Panc1 (cell line): ENCODE measurements around the gene TESK2. TPM values are rescaled to one million over a fixed set of nuclear protein-coding genes. Genes with fewer than 3 reads are reported as not detected.

Source experiments
- ATAC-seq: fragments of 200-7000 bp; cut with Tn5 transposase; 2 replicates; pipeline ENCODE4 v1.9.1; 2020; ENCODE audit warnings: mild to moderate bottlenecking, moderate library complexity
- BruUV-seq: library from RNA; stranded (reverse); fragments of 400-500 nt; replicated peaks from 2 replicates; lab custom pipeline; 2021; lab: Mats Ljungman, UMichigan
- CTCF ChIA-PET: fragments of 300-600 bp; sonication (Branson Sonifier 250); formaldehyde crosslinking; loops from one replicate; lab custom pipeline; 2022; ENCODE audit warnings: antibody characterized with exemption; lab: Charles Lee
- POLR2A ChIA-PET: fragments of 300-600 bp; sonication (Branson Sonifier 250); formaldehyde crosslinking; loops from one replicate; lab custom pipeline; 2022; ENCODE audit warnings: antibody characterized with exemption; lab: Charles Lee
- DNase-seq: peaks from one replicate; pipeline ENCODE4 v3.0.0-alpha.2; 2010; ENCODE audit warnings: low read depth, low spot score
- H3K27ac ChIP-seq: 2 replicates; pipeline ENCODE4 v1.5.1; 2011; ENCODE audit warnings: mild to moderate bottlenecking, low read length, inconsistent platforms
- H3K27me3 ChIP-seq: fragments of 200-500 bp; sonication (Bioruptor generic); 2 replicates; pipeline ENCODE4 v1.6.0; 2014; ENCODE audit warnings: low read length, inconsistent platforms; ENCODE audit not compliant: control insufficient read depth, insufficient read depth
- H3K36me3 ChIP-seq: fragments of 200-500 bp; sonication (Bioruptor generic); 2 replicates; pipeline ENCODE4 v1.5.1; 2014; ENCODE audit warnings: inconsistent platforms, mild to moderate bottlenecking, low read length, moderate library complexity; ENCODE audit not compliant: control insufficient read depth, insufficient read depth
- H3K4me1 ChIP-seq: 2 replicates; pipeline ENCODE4 v1.5.1; 2011; ENCODE audit warnings: inconsistent platforms, mild to moderate bottlenecking, low read length, moderate library complexity; ENCODE audit not compliant: control insufficient read depth, insufficient read depth
- H3K4me3 ChIP-seq, 2 experiments: 2 replicates each; pipeline ENCODE4 v1.5.1; 2011 to 2012; ENCODE audit warnings: low read depth in 2 of 2, low read length in 2 of 2, mild to moderate bottlenecking in 2 of 2, inconsistent platforms in 1 of 2, moderate library complexity in 1 of 2
- H3K9me3 ChIP-seq: fragments of 200-500 bp; sonication (Bioruptor generic); 2 replicates; pipeline ENCODE4 v1.5.1; 2014; ENCODE audit warnings: low read depth, mild to moderate bottlenecking, inconsistent platforms, low read length, moderate library complexity; ENCODE audit not compliant: control insufficient read depth, insufficient read depth
- POLR2AphosphoS5 ChIP-seq: IDR thresholded peaks from 2 replicates; pipeline ENCODE4 v1.6.1; 2012; ENCODE audit warnings: mild to moderate bottlenecking, low read depth, low read length, moderate library complexity
- SIN3A ChIP-seq: IDR thresholded peaks from 2 replicates; pipeline ENCODE4 v1.6.1; 2012; ENCODE audit warnings: low read depth, mild to moderate bottlenecking, low read length, moderate library complexity, borderline replicate concordance; ENCODE audit not compliant: insufficient read depth
- TCF7L2 ChIP-seq: IDR thresholded peaks from 2 replicates; pipeline ENCODE4 v1.6.1; 2011; ENCODE audit warnings: mild to moderate bottlenecking, low read depth, low read length, inconsistent platforms
- in situ Hi-C: cut with HindIII; loops from 2 replicates; pipeline ENCODE4 v1.10.0; 2016; ENCODE audit warnings: low sequenced_read_pairs, low pct_unique_long_range_greater_than_20kb
- intact Hi-C: fragments of 100-400 bp; cut with micrococcal nuclease; formaldehyde crosslinking; loops from one replicate; pipeline ENCODE4 v1.10.0; 2022; ENCODE audit not compliant: unreplicated experiment
- total RNA-seq: library from RNA; stranded (reverse); gene quantifications from one replicate; pipeline ENCODE4 v1.2.1, GENCODE V29; 2021; ENCODE audit not compliant: unreplicated experiment
- TF ChIP-seq, protein P1 (sequence below), 2 experiments: IDR thresholded peaks; 2 replicates each; pipeline ENCODE4 v1.6.1; 2011 to 2012; ENCODE audit warnings: low read depth in 2 of 2, control low read depth in 1 of 2, low read length in 1 of 2, mild to moderate bottlenecking in 1 of 2, moderate library complexity in 1 of 2; ENCODE audit not compliant: insufficient read depth in 1 of 2
- TF ChIP-seq, protein P2 (sequence below): fragments of 450-650 bp; IDR thresholded peaks from 2 replicates; pipeline ENCODE4 v1.5.1; 2017; ENCODE audit warnings: mild to moderate bottlenecking

TESK2 gene
- total RNA-seq, 1 experiment from 2014 or later, result 3.3 TPM

- BruUV-seq, result no TSS peak
- intact Hi-C loops, result loop anchor here (1.0 kb wide), 1 partner anchor 17 kb away; no protein-coding TSS in a partner anchor
- POLR2A ChIA-PET, result no interaction called here
- Histone ChIP-seq H3K36me3 (no peaks in the 10 kb centered on the region), H3K4me1 (no peaks in the 10 kb centered on the region), H3K9me3 (no peaks in the 10 kb centered on the region), H3K4me3 (no peak overlapping the region), H3K27me3 (no peaks in the 10 kb centered on the region), H3K27ac (no peak overlapping the region)
- DNase-seq (no peak), ATAC-seq (no peak)
- in situ Hi-C loops, result no loop called here
- TF ChIP-seq, protein P1, sequence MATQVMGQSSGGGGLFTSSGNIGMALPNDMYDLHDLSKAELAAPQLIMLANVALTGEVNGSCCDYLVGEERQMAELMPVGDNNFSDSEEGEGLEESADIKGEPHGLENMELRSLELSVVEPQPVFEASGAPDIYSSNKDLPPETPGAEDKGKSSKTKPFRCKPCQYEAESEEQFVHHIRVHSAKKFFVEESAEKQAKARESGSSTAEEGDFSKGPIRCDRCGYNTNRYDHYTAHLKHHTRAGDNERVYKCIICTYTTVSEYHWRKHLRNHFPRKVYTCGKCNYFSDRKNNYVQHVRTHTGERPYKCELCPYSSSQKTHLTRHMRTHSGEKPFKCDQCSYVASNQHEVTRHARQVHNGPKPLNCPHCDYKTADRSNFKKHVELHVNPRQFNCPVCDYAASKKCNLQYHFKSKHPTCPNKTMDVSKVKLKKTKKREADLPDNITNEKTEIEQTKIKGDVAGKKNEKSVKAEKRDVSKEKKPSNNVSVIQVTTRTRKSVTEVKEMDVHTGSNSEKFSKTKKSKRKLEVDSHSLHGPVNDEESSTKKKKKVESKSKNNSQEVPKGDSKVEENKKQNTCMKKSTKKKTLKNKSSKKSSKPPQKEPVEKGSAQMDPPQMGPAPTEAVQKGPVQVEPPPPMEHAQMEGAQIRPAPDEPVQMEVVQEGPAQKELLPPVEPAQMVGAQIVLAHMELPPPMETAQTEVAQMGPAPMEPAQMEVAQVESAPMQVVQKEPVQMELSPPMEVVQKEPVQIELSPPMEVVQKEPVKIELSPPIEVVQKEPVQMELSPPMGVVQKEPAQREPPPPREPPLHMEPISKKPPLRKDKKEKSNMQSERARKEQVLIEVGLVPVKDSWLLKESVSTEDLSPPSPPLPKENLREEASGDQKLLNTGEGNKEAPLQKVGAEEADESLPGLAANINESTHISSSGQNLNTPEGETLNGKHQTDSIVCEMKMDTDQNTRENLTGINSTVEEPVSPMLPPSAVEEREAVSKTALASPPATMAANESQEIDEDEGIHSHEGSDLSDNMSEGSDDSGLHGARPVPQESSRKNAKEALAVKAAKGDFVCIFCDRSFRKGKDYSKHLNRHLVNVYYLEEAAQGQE (IDR thresholded peaks at IDR 0.05; ENCODE audit: insufficient read depth in 1 of 2, low read depth in 2 of 2, low read length in 1 of 2), result no peak
- TF ChIP-seq POLR2AphosphoS5 (no peak), TCF7L2 (no peak), SIN3A (no peak)
- TF ChIP-seq, protein P2, sequence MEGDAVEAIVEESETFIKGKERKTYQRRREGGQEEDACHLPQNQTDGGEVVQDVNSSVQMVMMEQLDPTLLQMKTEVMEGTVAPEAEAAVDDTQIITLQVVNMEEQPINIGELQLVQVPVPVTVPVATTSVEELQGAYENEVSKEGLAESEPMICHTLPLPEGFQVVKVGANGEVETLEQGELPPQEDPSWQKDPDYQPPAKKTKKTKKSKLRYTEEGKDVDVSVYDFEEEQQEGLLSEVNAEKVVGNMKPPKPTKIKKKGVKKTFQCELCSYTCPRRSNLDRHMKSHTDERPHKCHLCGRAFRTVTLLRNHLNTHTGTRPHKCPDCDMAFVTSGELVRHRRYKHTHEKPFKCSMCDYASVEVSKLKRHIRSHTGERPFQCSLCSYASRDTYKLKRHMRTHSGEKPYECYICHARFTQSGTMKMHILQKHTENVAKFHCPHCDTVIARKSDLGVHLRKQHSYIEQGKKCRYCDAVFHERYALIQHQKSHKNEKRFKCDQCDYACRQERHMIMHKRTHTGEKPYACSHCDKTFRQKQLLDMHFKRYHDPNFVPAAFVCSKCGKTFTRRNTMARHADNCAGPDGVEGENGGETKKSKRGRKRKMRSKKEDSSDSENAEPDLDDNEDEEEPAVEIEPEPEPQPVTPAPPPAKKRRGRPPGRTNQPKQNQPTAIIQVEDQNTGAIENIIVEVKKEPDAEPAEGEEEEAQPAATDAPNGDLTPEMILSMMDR, result no peak
- CTCF ChIA-PET, result no interaction called here
These were observed 69.0 kb downstream of the TESK2 start for GRCh38 chr1:45421935-45422334.

GRCh38 chr1:45414746-45415145 is 76.2 kb downstream of the TESK2 start:
- H3K9me3 ChIP-seq, result no peaks in the 10 kb centered on the region
- no peak for ATAC-seq
- CTCF ChIA-PET, result no interaction called here
- H3K4me1 ChIP-seq, result no peaks in the 10 kb centered on the region
- intact Hi-C loops, result no loop called here
- POLR2A ChIA-PET, result no interaction called here
- no TSS peak for BruUV-seq
- H3K36me3 ChIP-seq, result no peaks in the 10 kb centered on the region
- TF ChIP-seq POLR2AphosphoS5 (no peak), SIN3A (no peak), TCF7L2 (no peak)
- TF ChIP-seq, protein P1 (IDR thresholded peaks at IDR 0.05; ENCODE audit: insufficient read depth in 1 of 2, low read depth in 2 of 2, low read length in 1 of 2), result no peak
- TF ChIP-seq, protein P2, result no peak
- in situ Hi-C loops, result no loop called here
- no peak overlapping the region for H3K4me3 ChIP-seq
- no peak for DNase-seq
- H3K27ac ChIP-seq, result no peak overlapping the region
- no peaks in the 10 kb centered on the region for H3K27me3 ChIP-seq
